T-helper 22 cell (primary cell): Measurements from ENCODE around the gene TRIM2.
"Not testable (repeated sequence)": the region's sequence is repeated elsewhere in the genome, so short reads cannot be mapped to it uniquely, and the experiment has no call there.

Experiments
- DNase-seq: peaks from one replicate; pipeline ENCODE4 v3.0.0-alpha.2; 2020; ENCODE audit warnings: low read depth

TRIM2 gene

DNA sequence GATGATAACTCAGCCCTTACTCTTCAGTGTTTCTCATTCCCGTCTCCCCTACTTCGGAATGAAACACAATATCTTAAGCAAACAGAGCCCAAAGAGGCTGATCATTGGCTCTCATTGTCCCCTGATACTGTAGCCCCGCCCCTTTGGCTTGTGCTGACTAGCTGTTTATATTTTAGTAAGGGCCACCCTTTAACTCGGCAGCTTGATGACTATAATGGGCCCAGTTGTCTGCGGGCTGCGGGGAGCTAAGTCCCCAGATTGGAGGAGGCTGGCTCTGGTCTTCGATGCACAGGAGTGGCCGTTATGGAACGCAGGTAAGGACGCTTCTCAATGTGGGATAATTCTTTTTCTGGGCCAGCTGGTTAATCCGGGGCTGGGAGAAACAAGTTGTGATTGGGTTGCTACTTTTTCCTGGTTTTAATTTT, at the start of gene TRIM2:
TRIM2 (plus strand) TSS at position 197 of the 425 bp plus-strand sequence; CDS start at position 285, 88 bp downstream.
- DNase-seq = no peak

DNA sequence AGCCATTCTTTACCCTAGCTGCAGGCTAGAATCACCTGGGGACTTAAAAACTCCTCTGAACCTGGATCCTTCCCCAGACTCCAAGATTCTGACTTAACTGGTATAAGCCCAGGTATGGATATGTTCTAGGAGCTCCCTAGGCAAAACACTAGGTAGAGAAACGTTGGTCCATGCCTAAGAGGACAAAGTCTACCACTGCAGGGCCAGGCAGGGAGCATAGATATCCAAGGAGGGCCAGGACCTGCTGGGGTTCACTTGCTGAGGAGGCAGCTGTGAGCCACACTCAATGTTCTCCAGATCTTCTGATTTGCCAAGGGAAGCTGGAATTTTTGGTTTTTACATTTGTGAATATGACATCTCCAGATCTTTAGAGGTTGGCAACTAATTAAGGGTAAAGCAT, 48.6 kb upstream of the TRIM2 start:
- DNase-seq = no peak

DNA sequence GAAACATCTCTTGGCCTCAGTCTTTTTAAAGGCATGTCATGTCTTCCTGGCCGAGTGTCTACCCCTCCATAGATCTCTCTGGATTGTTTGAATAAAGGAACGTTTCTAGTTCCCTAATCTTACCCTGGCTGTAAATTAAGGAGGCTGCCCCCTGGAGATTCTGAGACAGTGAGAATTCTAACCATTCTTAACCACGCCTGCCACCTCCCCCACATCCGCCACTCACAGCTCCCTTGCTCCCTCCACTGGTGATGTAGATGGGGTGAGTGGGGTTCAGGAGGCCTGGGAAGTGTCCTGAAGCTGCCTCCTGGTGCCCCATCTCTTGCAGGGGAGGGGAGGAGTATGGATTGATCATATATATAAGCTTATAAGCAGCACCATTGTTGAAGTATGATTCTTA, 48.0 kb upstream of the TRIM2 start:
- no peak for DNase-seq

DNA sequence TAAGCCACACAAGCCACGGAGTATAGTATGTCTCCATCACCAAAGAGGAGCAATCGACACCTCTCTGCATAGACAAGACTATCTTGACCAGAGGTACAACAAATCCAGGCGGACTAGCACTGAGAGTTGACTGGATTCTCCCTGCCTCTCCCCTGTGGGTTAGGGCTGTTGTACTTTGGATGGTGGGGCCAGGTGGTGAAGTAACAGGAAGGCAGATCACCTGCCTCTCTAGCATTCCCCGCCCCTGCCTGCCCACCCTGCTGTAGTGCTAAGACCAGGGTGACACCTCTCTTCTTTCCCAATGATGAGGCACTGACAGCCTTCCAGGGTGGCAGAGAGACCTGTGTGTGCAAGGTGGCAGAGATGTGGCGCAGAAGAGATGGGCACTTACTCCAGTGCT, 47.5 kb upstream of the TRIM2 start:
- no peak for DNase-seq

DNA sequence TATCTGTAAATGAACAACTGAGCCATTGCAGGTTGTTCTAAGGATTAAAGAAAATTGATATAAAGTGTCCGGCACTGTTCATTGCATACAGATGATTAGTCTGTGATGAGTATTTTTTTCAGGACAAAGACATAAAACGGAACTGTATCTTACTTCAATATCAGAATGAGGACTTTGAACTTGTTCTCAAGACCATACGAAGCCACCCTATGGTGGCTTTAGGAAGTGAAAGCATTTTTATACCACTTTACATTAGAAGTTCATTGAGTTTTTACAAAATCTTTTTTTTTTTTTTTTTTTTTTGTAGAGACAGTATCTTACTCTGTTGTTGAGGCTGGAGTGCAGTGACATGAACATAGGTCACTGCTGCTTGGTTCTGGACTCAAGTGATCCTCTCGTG, 45.2 kb upstream of the TRIM2 start:
- DNase-seq = no peak

DNA sequence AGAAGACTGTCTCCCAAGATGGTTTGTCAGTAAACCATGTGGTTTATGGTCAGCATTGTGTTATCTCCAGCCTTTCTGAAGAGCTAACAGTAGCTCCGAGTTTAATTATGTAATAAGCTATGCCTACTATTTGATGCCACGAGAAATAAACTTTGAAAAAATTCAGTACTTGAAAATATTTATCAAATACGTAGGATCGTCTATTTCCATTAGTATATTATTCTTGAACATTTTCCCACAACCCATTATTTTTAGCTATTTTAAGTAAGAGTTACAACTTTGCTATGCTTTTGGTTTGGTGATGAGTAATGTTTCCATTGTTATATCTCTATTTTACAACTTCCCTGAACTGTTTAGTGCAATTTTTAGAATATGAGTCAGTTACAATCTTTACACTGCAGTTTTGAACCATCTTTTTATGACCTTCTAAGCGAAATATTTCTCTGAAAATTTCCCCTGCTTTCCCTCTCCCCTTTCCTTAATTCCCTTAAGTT, 44.5 kb upstream of the TRIM2 start:
- DNase-seq = no peak

DNA sequence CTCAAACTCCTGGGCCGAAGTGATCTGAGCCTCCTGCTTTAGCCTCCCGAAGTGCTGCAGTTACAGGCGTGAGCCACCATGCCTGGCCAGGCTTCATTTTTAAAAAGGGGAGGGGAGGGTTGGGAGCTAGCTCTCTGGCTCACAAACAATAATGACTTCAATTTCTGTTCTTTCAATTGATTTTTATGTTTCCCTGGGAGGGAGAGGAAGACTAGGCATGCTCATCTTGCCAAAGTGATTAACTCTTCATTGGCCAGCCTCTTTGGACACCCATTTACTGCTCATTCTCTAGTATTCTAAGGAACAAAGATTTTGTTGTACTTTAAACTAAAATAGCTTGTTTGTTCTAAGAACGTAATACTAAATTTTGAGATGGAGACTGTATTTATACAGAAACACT, 43.4 kb upstream of the TRIM2 start:
- DNase-seq = no peak

DNA sequence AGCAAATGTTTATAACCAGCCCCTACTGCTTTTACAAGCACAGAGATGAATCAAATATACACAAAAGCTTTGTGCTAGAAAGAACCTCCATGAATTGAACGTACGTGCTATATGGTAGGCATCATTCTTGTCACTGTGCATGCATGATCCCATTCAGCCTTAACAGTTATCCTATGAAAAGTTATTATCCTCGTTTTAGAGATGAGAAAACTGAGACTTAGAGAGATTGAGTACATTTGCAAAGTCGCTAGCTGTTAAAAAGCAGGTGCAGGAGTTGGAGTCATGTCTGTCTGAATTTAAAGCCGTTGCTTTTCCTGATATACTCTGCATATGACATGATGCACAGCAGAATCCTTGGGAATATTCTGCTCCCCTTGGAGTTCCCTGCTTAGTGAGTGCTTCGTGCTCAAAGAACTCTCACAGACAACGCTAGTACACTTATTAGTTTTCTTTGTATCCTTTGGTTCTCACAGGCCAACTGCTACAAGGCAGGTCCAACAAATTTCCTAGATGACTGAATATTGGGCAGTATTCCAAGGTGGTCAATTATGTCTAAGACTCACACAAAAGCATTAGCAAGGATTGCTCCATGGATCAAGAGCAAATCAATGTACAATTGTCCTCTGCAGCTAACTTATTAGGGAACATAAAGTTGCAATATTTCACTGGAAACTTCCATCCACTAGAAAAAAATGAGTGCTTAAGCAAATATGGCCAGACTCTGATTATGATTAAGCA, 42.8 kb upstream of the TRIM2 start:
- no peak for DNase-seq

DNA sequence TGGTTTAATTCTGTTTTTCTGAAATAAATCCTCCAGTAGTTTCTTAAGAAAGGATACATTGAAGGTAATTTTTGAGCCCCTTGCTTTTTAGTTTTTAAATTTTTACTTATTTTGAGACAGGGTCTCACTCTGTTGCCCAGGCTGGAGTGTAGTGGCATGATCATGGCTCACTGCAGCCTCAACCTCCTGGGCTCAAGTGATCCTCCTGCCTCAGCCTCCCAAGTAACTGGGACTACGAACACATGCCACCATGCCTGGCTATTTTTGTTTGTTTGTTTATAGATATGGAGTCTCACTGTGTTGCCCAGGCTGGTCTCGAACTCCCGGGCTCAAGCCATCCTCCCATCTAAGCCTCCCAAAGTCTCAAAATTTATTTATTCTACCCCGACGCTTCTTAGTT, 39.0 kb upstream of the TRIM2 start:
- DNase-seq = not testable (repeated sequence)

DNA sequence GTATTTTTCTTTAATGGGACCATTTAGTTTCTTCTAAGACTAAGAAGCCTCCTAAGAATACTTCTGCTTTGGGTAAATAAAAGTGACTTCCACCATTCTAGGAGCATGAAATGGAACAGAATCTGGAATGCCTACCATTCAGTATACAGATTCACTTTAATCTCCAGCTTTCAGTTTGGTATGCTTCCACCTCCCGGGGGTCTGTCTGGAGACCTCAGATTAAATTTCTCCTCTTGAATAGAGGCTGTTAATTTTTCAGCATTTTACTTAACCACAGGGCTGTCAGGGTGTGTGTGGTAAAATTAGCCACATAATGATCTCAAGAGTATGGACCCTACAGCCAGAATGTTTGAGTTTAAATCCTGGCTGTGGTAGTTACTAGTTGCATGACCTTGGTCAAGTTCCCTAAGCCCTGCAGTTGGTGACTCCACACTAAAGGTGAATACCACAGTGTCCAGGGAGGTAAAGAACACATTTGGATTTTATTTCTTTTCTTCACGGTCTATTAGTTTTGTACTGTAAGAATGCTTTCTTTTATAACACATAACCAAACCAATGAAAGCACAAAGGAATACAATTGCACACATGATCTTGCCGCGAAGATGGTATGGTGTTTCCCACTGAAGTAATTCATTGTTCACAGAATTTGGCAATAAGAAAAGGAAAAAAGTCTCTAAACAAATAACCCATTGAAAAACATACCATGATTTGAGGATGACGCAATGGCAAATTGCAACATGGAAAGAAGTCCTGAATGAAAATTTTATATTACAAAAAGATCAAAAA, 37.3 kb upstream of the TRIM2 start:
- DNase-seq = no peak

DNA sequence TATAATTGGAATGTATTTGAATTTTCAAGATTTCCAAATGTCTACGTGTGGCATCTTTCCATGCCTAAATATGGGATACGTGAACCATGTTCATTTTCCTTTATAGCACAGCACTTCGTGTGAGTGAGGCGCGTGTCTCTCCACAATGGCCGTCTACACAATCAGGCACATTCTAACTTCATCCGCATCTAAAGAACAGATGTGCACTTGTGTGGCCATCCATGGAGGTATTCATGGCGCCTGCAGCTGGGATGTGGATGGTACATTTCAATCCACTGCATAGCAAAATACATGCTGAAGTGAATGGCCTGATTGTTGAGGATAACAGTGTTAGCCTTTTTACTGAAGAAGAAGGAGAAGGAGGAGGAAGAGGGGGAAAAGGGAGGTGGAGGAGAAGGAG, 34.5 kb upstream of the TRIM2 start:
- no peak for DNase-seq

DNA sequence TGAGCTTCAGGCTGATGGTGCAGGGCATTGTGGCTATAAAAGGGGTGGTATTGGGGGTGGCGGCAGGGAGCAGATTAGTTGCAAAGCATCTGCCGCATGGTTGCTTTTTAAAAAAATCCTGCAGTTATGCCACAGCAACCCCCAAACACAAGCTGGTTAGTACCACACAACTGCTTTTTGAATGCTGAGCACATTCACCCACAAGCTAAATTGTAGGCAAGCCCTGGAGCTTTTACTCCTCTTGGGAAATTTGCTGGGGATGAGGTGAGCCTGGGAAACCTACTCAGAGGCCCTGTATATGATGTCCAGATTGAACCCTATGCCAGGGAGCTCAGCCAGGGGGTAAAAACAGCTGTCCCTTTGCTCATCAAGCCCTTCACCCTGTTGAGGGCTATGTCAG, 33.8 kb upstream of the TRIM2 start:
- no peak for DNase-seq

DNA sequence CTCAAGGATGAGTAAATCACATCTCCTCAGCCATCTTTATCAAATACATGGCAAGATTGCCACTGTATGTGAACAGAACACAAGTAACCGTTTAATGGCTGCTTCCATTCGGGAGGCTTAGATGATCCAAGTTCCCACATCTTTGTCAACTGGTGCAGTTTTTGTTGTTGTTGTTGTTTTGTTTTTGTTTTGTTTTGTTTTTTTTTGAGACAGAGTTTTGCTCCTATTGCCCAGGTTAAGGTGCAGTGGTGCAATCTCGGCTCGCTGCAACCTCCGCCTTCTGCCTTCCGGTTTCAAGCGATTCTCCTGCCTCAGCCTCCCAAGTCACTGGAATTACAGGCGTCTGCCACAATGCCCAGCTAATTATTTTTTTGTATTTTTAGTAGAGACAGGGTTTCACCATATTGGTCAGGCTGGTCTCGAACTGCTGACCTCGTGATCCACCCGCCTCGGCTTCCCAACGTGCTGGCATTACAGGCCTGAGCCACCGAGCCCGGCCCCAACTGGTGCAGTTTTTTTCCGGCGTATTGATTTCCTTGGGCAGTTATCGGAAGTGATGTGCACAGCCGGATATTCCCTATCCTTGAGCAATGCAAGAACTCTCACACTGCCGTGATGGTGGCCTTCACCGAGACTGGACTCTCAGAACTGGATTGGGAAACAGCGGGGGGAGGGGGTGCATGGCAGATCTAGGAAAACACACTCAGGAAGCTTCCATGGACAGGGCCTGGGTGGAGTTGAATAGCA, 29.2 kb upstream of the TRIM2 start:
- DNase-seq = no peak

DNA sequence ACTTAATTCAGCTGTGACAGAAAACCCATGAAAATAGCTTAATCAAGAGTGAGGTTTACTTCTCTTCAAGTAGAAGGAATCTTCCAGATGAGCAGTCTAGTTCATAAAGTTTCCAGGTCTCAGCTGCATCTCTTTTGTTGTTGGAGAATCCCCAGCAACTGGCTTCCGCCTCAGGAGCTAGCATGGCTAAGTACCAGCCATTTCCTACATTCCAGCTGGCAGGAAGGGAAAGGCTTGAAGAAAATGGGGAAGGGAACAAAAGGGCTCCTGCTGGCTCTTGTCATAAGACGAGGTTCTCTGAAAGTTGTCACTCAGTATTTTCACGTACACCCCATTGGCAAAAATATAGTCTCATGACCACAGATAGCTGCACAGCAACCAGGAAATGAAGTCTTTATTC, 27.3 kb upstream of the TRIM2 start:
- no peak for DNase-seq

DNA sequence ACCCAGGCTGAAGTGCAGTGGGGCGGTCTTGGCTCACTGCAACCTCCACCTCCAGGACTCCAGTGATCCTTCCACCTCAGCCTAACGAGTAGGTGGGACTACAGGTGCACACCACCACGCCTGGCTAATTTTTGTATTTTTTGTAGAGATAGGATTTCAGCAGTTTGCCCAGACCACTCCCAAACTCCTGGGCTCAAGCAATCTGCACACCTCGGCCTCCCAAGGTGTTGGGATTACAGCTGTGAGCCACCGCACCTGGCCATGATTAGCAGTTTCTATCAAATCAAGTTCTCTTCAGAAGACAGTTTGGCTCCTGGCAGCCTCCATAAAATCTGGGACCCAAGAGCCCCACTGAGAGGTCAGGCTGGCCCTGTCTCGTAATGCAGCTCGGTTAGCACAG, 26.4 kb upstream of the TRIM2 start:
- no peak for DNase-seq

DNA sequence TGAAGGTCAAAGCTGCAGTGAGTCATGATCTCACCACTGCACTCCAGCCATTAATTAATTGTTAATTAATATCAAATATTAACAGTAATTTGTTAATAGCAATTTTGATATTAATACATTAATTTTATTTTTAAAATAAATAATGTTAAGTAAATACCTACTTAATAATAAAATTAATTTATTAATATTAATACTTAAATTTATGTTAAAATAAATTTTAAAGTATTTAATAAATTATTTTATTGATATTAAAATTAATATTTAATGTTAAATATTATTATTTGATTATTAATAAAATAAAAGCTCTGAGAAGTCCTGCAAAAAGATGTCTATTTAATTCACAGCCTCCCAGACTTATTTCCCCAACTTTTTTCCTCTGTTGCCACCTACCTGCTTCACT, 25.1 kb upstream of the TRIM2 start:
- no peak for DNase-seq

DNA sequence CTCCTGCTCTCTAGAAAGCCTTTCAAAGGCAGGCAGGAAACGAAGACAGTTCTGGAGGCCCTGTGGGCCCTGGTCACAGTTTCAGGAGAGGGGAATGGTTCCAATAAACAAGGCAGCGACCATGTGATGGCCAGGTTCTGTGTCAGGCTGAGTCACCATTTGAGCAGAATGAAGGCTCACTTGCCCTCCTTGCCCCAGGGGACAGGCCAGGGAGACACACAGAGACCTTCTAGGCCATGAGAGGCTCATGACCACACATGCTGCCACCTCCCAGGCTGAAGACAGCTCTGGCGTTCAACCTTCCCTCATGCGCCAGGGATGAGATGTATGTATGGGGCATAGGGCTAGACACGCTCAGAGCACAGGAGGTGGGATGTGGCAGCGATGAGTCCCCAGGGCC, 22.9 kb upstream of the TRIM2 start:
- DNase-seq = no peak

DNA sequence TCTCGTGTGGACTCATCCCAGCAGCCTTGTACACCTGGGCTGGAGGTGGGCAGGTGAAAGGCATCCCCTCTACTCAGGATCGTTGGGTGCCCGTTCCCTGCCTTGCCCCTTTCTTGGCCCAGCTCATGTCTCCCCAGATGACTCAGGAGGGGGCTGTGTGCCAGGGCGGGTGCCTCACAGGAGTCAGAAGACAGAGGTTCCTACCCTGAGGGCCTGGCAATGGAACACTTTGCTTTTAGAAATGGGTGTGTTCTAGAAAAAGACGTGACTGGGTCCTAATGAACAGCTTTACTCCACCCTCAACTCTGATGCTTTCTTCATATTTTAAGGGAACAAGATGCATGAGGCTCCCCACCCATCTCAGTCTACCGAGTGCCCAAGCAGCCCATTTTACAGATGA, 22.5 kb upstream of the TRIM2 start:
- DNase-seq = no peak

DNA sequence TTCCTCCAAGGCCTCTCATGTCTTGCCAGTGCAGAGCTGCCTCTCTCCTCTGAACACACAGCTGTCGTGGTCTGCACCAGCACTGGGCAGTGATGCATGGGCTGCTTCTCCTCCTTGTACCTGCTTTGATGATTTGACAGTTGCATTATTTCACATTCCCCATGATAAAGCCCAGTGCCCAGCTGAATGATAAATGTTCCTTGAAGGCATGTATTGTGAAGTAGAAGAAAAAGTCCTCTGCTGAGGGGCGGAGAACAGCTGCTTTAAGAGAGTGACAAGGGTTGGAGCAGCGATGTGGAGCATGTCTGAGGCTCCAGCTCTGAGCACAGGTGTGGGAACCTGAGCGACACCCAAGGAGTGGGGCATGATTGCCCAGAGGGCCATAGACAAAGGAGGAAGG, 21.1 kb upstream of the TRIM2 start:
- no peak for DNase-seq

DNA sequence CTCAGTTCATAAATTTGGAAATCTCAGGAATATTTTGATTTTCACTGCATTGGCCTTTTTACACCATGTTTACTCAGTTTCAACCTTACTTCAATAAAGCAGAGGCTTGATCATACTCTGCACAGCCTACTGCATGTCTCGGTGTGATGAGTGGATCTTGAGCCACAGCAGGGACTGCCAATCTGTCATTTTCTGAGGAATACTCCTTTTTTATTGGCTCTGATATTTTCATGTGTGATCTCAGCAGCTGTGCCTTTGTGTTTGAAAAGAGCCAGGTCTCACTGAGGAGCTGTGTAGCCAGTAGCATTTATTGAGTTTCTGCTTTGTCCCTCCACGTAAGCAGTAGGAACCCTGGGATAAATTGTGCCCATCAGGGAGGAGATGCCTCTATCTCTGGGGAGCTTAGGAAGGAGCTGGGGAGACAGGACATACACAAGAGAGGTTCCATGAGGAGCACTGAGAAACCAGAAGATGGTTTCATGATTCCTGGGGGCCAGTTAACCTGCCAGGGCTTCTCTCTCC, 18.9 kb upstream of the TRIM2 start:
- no peak for DNase-seq

DNA sequence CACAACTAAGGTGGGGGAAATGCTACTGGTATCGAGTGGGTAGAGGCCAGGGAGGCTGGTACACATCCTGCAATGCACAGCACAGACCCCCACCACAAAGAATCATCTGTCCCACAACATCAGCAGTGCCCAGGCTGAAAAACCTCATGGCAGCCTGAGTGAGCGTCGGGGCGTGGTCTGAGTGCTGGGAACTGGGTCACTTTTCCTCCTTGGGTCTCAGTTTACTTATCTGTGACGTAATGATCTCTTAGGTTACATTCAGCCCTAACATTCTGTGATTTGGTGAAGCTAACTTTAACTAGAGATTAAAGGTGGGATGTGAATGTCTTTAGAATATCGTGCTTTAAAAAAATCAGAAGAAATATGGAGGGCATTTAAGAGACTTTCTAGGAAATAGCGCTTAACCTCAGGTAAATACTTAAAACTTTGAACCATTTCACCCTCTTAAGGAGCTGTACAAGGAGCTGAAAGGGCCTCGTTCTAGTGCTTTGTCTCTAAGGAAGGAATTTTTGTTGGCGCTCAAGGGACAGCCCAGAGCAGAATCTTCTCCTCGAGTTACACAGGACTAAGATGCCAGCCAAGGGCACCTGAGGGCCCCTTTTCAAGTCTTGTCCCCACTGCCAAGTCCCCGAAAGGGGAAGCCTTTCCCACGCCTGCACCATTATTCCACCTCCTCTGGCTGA, 18.1 kb upstream of the TRIM2 start:
- no peak for DNase-seq
